Caco-2 (cell line): Measurements from ENCODE around the gene AGPAT2. TPM values are rescaled to one million over a fixed set of nuclear protein-coding genes. Genes with fewer than 3 reads are reported as not detected.

Experiments used
- BruUV-seq: library from RNA; stranded (reverse); fragments of 400-500 nt; replicated peaks from 2 replicates; lab custom pipeline; 2021; lab: Mats Ljungman, UMichigan
- CTCF ChIA-PET: fragments of 300-600 bp; sonication (Branson Sonifier 250); formaldehyde crosslinking; loops from one replicate; lab custom pipeline; 2022; ENCODE audit warnings: antibody characterized with exemption; lab: Charles Lee
- POLR2A ChIA-PET: fragments of 300-600 bp; sonication (Branson Sonifier 250); formaldehyde crosslinking; loops from one replicate; lab custom pipeline; 2022; ENCODE audit warnings: antibody characterized with exemption; lab: Charles Lee
- DNase-seq, 2 experiments: peaks; one replicate each; pipeline versions ENCODE4 v3.0.0 to v3.0.0-alpha.2; 2020 to 2022
- H3K27me3 ChIP-seq: replicated peaks from 2 replicates; pipeline ENCODE4 v1.6.0; 2011; ENCODE audit warnings: low read length; ENCODE audit not compliant: control insufficient read depth, insufficient read depth
- H3K36me3 ChIP-seq: 2 replicates; pipeline ENCODE4 v1.5.1; 2011; ENCODE audit warnings: low read length; ENCODE audit not compliant: control insufficient read depth, insufficient read depth
- H3K4me1 ChIP-seq: fragments of 250-450 bp; sonication (Bioruptor Pico); 2 replicates; pipeline ENCODE4 v1.5.1; 2020; ENCODE audit warnings: mild to moderate bottlenecking
- H3K4me3 ChIP-seq: 2 replicates; pipeline ENCODE4 v1.5.1; 2011; ENCODE audit warnings: low read depth, mild to moderate bottlenecking, control low read depth, low read length
- H3K9me3 ChIP-seq: fragments of 250-450 bp; sonication (Bioruptor Pico); 2 replicates; pipeline ENCODE4 v1.5.1; 2020; ENCODE audit warnings: mild to moderate bottlenecking, moderate library complexity
- H3K27ac Mint-ChIP-seq: one replicate; pipeline ENCODE4 v1.8.0; 2022; ENCODE audit warnings: mixed read lengths; ENCODE audit not compliant: unreplicated experiment
- H3K27me3 Mint-ChIP-seq: one replicate; pipeline ENCODE4 v1.8.0; 2022; ENCODE audit warnings: mixed read lengths; ENCODE audit not compliant: insufficient read depth, unreplicated experiment
- H3K36me3 Mint-ChIP-seq: one replicate; pipeline ENCODE4 v1.8.0; 2022; ENCODE audit warnings: mild to moderate bottlenecking, mixed read lengths; ENCODE audit not compliant: insufficient read depth, unreplicated experiment
- H3K4me1 Mint-ChIP-seq: one replicate; pipeline ENCODE4 v1.8.0; 2022; ENCODE audit warnings: low read depth, mixed read lengths; ENCODE audit not compliant: unreplicated experiment
- H3K4me3 Mint-ChIP-seq: one replicate; pipeline ENCODE4 v1.8.0; 2022; ENCODE audit warnings: mild to moderate bottlenecking, moderate library complexity, mixed read lengths; ENCODE audit not compliant: unreplicated experiment
- H3K9me3 Mint-ChIP-seq: one replicate; pipeline ENCODE4 v1.8.0; 2022; ENCODE audit warnings: mixed read lengths; ENCODE audit not compliant: unreplicated experiment
- CTCF ChIP-seq, 2 experiments: fragments of 200-600 bp in 1 of 2; IDR thresholded peaks; 1 replicate in 1 of 2; 2 replicates in 1 of 2; pipeline versions ENCODE4 v1.5.1 to v1.8.0; 2011 to 2022; ENCODE audit warnings: antibody characterized with exemption in 1 of 2, control low read depth in 1 of 2, inconsistent platforms in 1 of 2, low read depth in 1 of 2, low read length in 1 of 2, mild to moderate bottlenecking in 1 of 2, moderate library complexity in 1 of 2; ENCODE audit not compliant: insufficient read depth in 1 of 2, severe bottlenecking in 1 of 2, unreplicated experiment in 1 of 2
- intact Hi-C: fragments of 100-400 bp; cut with micrococcal nuclease; formaldehyde crosslinking; loops from one replicate; pipeline ENCODE4 v1.10.0; 2022; ENCODE audit not compliant: unreplicated experiment
- total RNA-seq: library from RNA; stranded (reverse); gene quantifications from 2 replicates; pipeline ENCODE4 v1.2.3, GENCODE V29; 2022

Gene AGPAT2
- total RNA-seq, 1 experiment from 2014 or later = 68.7 TPM

- ChIA-PET POLR2A (interaction anchor here (0.5 kb wide), 1 partner anchor 258 kb away, joined by 19 read pairs; no protein-coding TSS in a partner anchor), CTCF (no interaction called here)
- Mint-ChIP-seq H3K27me3 (no peaks in the 10 kb centered on the region), H3K36me3 (no peaks in the 10 kb centered on the region), H3K4me1 (no peaks in the 10 kb centered on the region), H3K4me3 (no peak overlapping the region), H3K27ac (no peak overlapping the region), H3K9me3 (no peaks in the 10 kb centered on the region)
- Histone ChIP-seq H3K4me3 (no peak overlapping the region), H3K4me1 (peaks cover 30% of the 10 kb centered on the region), H3K27me3 (no peaks in the 10 kb centered on the region), H3K9me3 (no peaks in the 10 kb centered on the region), H3K36me3 (no peaks in the 10 kb centered on the region)
- intact Hi-C loops = no loop called here
- TF ChIP-seq CTCF (IDR thresholded peaks at IDR 0.05; ENCODE audit: insufficient read depth in 1 of 2, low read depth in 1 of 2, low read length in 1 of 2, severe bottlenecking in 1 of 2, unreplicated experiment in 1 of 2) = no peak
- BruUV-seq = no TSS peak
- DNase-seq = no peak
Measured at GRCh38 chr9:136685216-136685615, 2.0 kb downstream of the AGPAT2 start.

DNA sequence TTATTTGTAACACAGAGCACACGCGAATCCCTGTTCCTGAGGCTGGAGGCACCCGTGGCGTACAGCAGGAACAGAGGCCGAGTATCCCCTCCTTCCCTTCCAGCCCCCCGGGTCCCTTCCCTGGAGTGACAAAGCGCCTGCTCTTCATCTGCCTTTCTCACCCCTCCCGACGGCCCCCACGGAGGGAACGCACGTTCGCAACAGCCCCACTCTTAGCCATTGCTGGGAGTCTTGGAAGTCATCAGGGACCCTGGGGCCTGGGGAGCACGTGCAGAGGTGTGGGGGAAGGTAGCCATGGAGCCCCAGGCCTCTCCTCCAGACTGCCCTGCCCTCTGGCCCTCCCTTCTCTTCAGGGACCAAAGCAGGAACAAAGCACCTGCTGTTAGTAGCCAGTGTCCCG, 2.5 kb downstream of the AGPAT2 start:
- H3K27ac Mint-ChIP-seq = no peak overlapping the region
- ChIA-PET CTCF (no interaction called here), POLR2A (interaction anchor here (0.5 kb wide), 1 partner anchor 258 kb away, joined by 19 read pairs; no protein-coding TSS in a partner anchor)
- TF ChIP-seq CTCF (IDR thresholded peaks at IDR 0.05; ENCODE audit: insufficient read depth in 1 of 2, low read depth in 1 of 2, low read length in 1 of 2, severe bottlenecking in 1 of 2, unreplicated experiment in 1 of 2) = no peak
- H3K4me1 ChIP-seq = peaks cover 30% of the 10 kb centered on the region
- intact Hi-C loops = no loop called here
- H3K4me3 Mint-ChIP-seq = no peak overlapping the region
- H3K4me1 Mint-ChIP-seq = no peaks in the 10 kb centered on the region
- H3K27me3 Mint-ChIP-seq = no peaks in the 10 kb centered on the region
- H3K36me3 ChIP-seq = no peaks in the 10 kb centered on the region
- H3K9me3 Mint-ChIP-seq = no peaks in the 10 kb centered on the region
- no peak for DNase-seq
- no peaks in the 10 kb centered on the region for H3K27me3 ChIP-seq
- BruUV-seq = no TSS peak
- H3K9me3 ChIP-seq = no peaks in the 10 kb centered on the region
- no peaks in the 10 kb centered on the region for H3K36me3 Mint-ChIP-seq
- no peak overlapping the region for H3K4me3 ChIP-seq

- Mint-ChIP-seq H3K27me3 (no peaks in the 10 kb centered on the region), H3K9me3 (no peaks in the 10 kb centered on the region), H3K4me3 (no peak overlapping the region), H3K36me3 (no peaks in the 10 kb centered on the region), H3K27ac (no peak overlapping the region), H3K4me1 (no peaks in the 10 kb centered on the region)
- no peak for DNase-seq
- H3K4me3 ChIP-seq = no peak overlapping the region
- no peaks in the 10 kb centered on the region for H3K36me3 ChIP-seq
- H3K4me1 ChIP-seq = peaks cover 30% of the 10 kb centered on the region
- intact Hi-C loops = no loop called here
- BruUV-seq = no TSS peak
- no peaks in the 10 kb centered on the region for H3K27me3 ChIP-seq
- ChIA-PET CTCF (no interaction called here), POLR2A (no interaction called here)
- TF ChIP-seq CTCF (IDR thresholded peaks at IDR 0.05; ENCODE audit: insufficient read depth in 1 of 2, low read depth in 1 of 2, low read length in 1 of 2, severe bottlenecking in 1 of 2, unreplicated experiment in 1 of 2) = no peak
- H3K9me3 ChIP-seq = no peaks in the 10 kb centered on the region
Measured at GRCh38 chr9:136684339-136684738, 2.9 kb downstream of the AGPAT2 start.
